ENCODE results near the gene ZSCAN5A. TPM values are rescaled to one million over a fixed set of nuclear protein-coding genes. Genes with fewer than 3 reads are reported as not detected.

The ZSCAN5A gene
- total and polyA plus RNA-seq, 10 of the 15 experiments (the other 5 are each of a cell fraction or from before 2014, with no cell fraction given): 5.5 to 12.0 (median 8.7) TPM

DNA sequence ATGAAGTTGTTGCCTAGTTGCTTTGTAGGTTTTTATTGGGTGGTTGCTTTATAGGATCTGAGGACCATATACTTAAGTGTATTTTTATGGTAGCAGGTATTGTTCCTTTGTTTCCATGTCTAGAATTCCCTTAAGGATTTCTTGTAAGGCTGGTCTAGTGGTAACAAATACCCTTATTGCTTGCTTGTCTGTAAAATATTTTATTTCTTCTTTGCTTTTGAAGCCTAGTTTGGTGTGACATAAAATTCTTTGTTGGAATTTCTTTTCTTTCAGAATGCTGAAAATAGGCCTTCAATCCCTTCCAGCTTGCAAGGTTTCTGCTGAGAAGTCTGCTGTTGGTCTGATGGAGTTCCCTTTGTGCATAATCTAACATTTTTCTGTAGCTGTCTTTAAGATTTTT is 18.1 kb upstream of the ZSCAN5A start:
- DNase-seq (ENCODE audit: low read depth, low spot score) (no peak), FAIRE-seq (no peak), ATAC-seq (no peak)
- intact Hi-C loops (cut with micrococcal nuclease; ENCODE audit: unreplicated experiment) (loop anchor here (1.0 to 5.0 kb wide), 5 partner anchors 79 to 700 kb away; partner anchors contain the start of gene EPN1), in situ Hi-C loops (cut with MboI) (loop anchor here (5.0 kb wide), 1 partner anchor 80 kb away; no protein-coding TSS in a partner anchor)
- no peak overlapping the region for H3K4me2 ChIP-seq (ENCODE audit: control insufficient read depth, insufficient read depth)
- no peaks in the 10 kb centered on the region for H3K36me3 ChIP-seq (ENCODE audit: control insufficient read depth in 2 of 2, insufficient read depth in 2 of 2, low read length in 1 of 2)
- H3K4me3 ChIP-seq: no peak overlapping the region
- TF ChIP-seq, protein P1, sequence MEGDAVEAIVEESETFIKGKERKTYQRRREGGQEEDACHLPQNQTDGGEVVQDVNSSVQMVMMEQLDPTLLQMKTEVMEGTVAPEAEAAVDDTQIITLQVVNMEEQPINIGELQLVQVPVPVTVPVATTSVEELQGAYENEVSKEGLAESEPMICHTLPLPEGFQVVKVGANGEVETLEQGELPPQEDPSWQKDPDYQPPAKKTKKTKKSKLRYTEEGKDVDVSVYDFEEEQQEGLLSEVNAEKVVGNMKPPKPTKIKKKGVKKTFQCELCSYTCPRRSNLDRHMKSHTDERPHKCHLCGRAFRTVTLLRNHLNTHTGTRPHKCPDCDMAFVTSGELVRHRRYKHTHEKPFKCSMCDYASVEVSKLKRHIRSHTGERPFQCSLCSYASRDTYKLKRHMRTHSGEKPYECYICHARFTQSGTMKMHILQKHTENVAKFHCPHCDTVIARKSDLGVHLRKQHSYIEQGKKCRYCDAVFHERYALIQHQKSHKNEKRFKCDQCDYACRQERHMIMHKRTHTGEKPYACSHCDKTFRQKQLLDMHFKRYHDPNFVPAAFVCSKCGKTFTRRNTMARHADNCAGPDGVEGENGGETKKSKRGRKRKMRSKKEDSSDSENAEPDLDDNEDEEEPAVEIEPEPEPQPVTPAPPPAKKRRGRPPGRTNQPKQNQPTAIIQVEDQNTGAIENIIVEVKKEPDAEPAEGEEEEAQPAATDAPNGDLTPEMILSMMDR (IDR thresholded peaks at IDR 0.05 in 2 of 3, conservative IDR thresholded peaks at IDR 0.05 in 1 of 3; ENCODE audit: control insufficient read depth in 2 of 3, extremely low read depth in 1 of 3, insufficient read depth in 1 of 3, low read depth in 3 of 3, low read length in 3 of 3): no peak
- TF ChIP-seq STAT1 (conservative IDR thresholded peaks at IDR 0.05): no peak
- no peak for TF ChIP-seq ZBTB40 (IDR thresholded peaks at IDR 0.05; ENCODE audit: borderline replicate concordance)
- no peak for TF ChIP-seq E2F8 (IDR thresholded peaks at IDR 0.05; ENCODE audit: low read depth, partially characterized antibody)
- TF ChIP-seq RCOR1 (conservative IDR thresholded peaks at IDR 0.05; ENCODE audit: low read depth, low read length): no peak
- no peak for TF ChIP-seq ZNF622 (IDR thresholded peaks at IDR 0.05)
- no peak for TF ChIP-seq POU2F2 (IDR thresholded peaks at IDR 0.05; ENCODE audit: borderline replicate concordance, low read depth, low read length)
- TF ChIP-seq HSF1 (IDR thresholded peaks at IDR 0.05; ENCODE audit: low read depth, low read length): no peak
- TF ChIP-seq MTA2 (IDR thresholded peaks at IDR 0.05; ENCODE audit: low read depth): no peak
- no peaks in the 10 kb centered on the region for H3K9me3 ChIP-seq (replicated peaks; ENCODE audit: control insufficient read depth, insufficient read depth, low read length)
- no peak overlapping the region for H3K9ac ChIP-seq (ENCODE audit: control insufficient read depth, insufficient read depth, low read length)
- no peaks in the 10 kb centered on the region for H3K79me2 ChIP-seq (ENCODE audit: control insufficient read depth, insufficient read depth, low read length)
- H3K4me1 ChIP-seq (ENCODE audit: control insufficient read depth, insufficient read depth, low read length): no peaks in the 10 kb centered on the region
- no peaks in the 10 kb centered on the region for H4K20me1 ChIP-seq (ENCODE audit: control insufficient read depth, insufficient read depth)
- no peak overlapping the region for H2AFZ ChIP-seq (ENCODE audit: control insufficient read depth, low read depth, low read length)
- no peaks in the 10 kb centered on the region for H3K27me3 ChIP-seq (replicated peaks in 1 of 2; ENCODE audit: control insufficient read depth in 2 of 2, insufficient read depth in 2 of 2, low read length in 1 of 2)
- RAD21 ChIA-PET (ENCODE audit: unreplicated experiment): interaction anchor here (0.6 to 4.4 kb wide), 11 partner anchors 16 to 700 kb away, joined by 3 to 106 read pairs (median 13); partner anchors contain the start of gene ZSCAN5A
- SMC1A ChIA-PET (ENCODE audit: uncharacterized antibody, unreplicated experiment): interaction anchor here (0.7 to 4.3 kb wide), 12 partner anchors 8 to 700 kb away, joined by 3 to 82 read pairs (median 7); partner anchors contain the start of gene EDDM13
- CTCF ChIA-PET: interaction anchor here (0.7 to 5.6 kb wide), 27 partner anchors 8 to 700 kb away, joined by 3 to 185 read pairs (median 7); partner anchors contain the start of gene ZSCAN5A
- BruUV-seq (replicated peaks): no TSS peak
- H3K27ac ChIP-seq (ENCODE audit: control insufficient read depth, insufficient read depth): no peak overlapping the region
- POLR2A ChIA-PET: no interaction called here

Data from GM12878 (cell line).